Ishikawa (cell line): ENCODE data around the gene KIAA1671.

Experiments used
- CEBPB ChIP-seq: IDR thresholded peaks from 2 replicates; pipeline ENCODE4 v1.6.1; 2012
- CREB1 ChIP-seq: IDR thresholded peaks from 2 replicates; pipeline ENCODE4 v1.6.1; 2012; ENCODE audit warnings: low read depth
- EGR1 ChIP-seq: IDR thresholded peaks from 2 replicates; pipeline ENCODE4 v1.6.1; 2012
- EP300 ChIP-seq: IDR thresholded peaks from 2 replicates; pipeline ENCODE4 v1.6.1; 2012; ENCODE audit warnings: borderline replicate concordance
- FOXM1 ChIP-seq: IDR thresholded peaks from 2 replicates; pipeline ENCODE4 v1.6.1; 2012; ENCODE audit warnings: low read depth, borderline replicate concordance
- MAX ChIP-seq: IDR thresholded peaks from 2 replicates; pipeline ENCODE4 v1.6.1; 2012
- NFIC ChIP-seq: IDR thresholded peaks from 2 replicates; pipeline ENCODE4 v1.6.1; 2012
- RAD21 ChIP-seq: IDR thresholded peaks from 2 replicates; pipeline ENCODE4 v1.6.1; 2012; ENCODE audit warnings: low read depth
- REST ChIP-seq: IDR thresholded peaks from 2 replicates; pipeline ENCODE4 v1.6.1; 2012; ENCODE audit warnings: low read depth, mild to moderate bottlenecking
- TAF1 ChIP-seq: IDR thresholded peaks from 2 replicates; pipeline ENCODE4 v1.6.1; 2012; ENCODE audit warnings: low read depth, mild to moderate bottlenecking
- TEAD4 ChIP-seq: IDR thresholded peaks from 2 replicates; pipeline ENCODE4 v1.6.1; 2012
- YY1 ChIP-seq: IDR thresholded peaks from 2 replicates; pipeline ENCODE4 v1.6.1; 2012; ENCODE audit warnings: low read depth
- ZBTB7A ChIP-seq: IDR thresholded peaks from 2 replicates; pipeline ENCODE4 v1.6.1; 2012; ENCODE audit warnings: low read depth

DNA sequence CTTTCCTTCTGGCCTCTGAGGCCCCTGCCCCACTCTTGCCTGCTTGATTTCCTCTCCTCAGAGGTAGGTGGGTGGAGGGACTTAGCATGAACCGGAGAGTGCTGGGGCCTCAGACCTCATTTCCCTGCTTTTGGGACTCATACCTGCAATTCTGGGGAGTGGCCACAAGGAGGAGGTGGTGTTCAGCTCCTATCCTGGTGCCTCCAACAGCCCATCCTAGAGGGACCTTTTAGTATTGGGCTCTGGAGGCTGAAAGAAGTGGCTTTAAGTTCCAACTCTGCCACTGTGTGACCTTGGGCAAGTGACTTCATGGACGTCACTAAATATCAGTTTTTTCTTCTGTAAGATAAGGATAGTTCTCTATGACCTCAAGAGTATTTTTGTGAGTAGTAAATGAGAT lies 98.6 kb downstream of the KIAA1671 start:
- TF ChIP-seq EP300 (no peak), TAF1 (no peak), RAD21 (no peak), NFIC (no peak), MAX (no peak), REST (no peak), YY1 (no peak), TEAD4 (no peak), CEBPB (no peak), FOXM1 (no peak), ZBTB7A (no peak), CREB1 (no peak), EGR1 (no peak)
